ENCODE data around the gene GPR78. TPM values are rescaled to one million over a fixed set of nuclear protein-coding genes. Genes with fewer than 3 reads are reported as not detected.

Gene GPR78
- polyA plus RNA-seq, 3 donors = not detected

GRCh38 chr4:8540991-8541390, 39.2 kb upstream of the GPR78 start:
- Histone ChIP-seq H3K9ac (ENCODE audit: insufficient read depth, low read length, poor library complexity, severe bottlenecking) (no peak overlapping the region), H3K4me3 (replicated peaks in 1 of 3; ENCODE audit: low read depth in 2 of 3, low read length in 3 of 3) (no peak overlapping the region), H3K79me2 (ENCODE audit: insufficient read depth, low read length) (no peaks in the 10 kb centered on the region), H3K4me1 (ENCODE audit: control insufficient read depth in 1 of 2, insufficient read depth in 2 of 2, low read length in 2 of 2) (peaks cover 2 to 7% of the 10 kb centered on the region in 2 donors), H3K9me3 (replicated peaks in 1 of 2; ENCODE audit: control insufficient read depth in 1 of 2, insufficient read depth in 1 of 2, low read length in 2 of 2) (peaks cover 0 to 6% of the 10 kb centered on the region in 2 donors), H4K20me1 (ENCODE audit: insufficient read depth, low read length) (no peaks in the 10 kb centered on the region), H2AFZ (ENCODE audit: insufficient read depth, low read depth, low read length, poor library complexity, severe bottlenecking) (no peak overlapping the region), H3K36me3 (replicated peaks in 1 of 2; ENCODE audit: control insufficient read depth in 1 of 2, insufficient read depth in 2 of 2, low read length in 2 of 2) (no peaks in the 10 kb centered on the region), H3K4me2 (replicated peaks; ENCODE audit: extremely low read depth, low read length, poor library complexity, severe bottlenecking) (no peak overlapping the region), H3K27ac (ENCODE audit: low read depth in 1 of 2, low read length in 2 of 2) (no peak overlapping the region), H3K27me3 (ENCODE audit: control insufficient read depth in 2 of 2, insufficient read depth in 2 of 2, low read length in 2 of 2) (no peaks in the 10 kb centered on the region)
- no peak overlapping the region for H3K27ac Mint-ChIP-seq
- H3K27me3 Mint-ChIP-seq (ENCODE audit: low read depth in 3 of 3) = peaks cover 2 to 7% (median 3%) of the 10 kb centered on the region in 3 donors
- no peak overlapping the region for H3K4me3 Mint-ChIP-seq
- DNase-seq = no peak
- no peaks in the 10 kb centered on the region for H3K36me3 Mint-ChIP-seq
- TF ChIP-seq, protein P1, sequence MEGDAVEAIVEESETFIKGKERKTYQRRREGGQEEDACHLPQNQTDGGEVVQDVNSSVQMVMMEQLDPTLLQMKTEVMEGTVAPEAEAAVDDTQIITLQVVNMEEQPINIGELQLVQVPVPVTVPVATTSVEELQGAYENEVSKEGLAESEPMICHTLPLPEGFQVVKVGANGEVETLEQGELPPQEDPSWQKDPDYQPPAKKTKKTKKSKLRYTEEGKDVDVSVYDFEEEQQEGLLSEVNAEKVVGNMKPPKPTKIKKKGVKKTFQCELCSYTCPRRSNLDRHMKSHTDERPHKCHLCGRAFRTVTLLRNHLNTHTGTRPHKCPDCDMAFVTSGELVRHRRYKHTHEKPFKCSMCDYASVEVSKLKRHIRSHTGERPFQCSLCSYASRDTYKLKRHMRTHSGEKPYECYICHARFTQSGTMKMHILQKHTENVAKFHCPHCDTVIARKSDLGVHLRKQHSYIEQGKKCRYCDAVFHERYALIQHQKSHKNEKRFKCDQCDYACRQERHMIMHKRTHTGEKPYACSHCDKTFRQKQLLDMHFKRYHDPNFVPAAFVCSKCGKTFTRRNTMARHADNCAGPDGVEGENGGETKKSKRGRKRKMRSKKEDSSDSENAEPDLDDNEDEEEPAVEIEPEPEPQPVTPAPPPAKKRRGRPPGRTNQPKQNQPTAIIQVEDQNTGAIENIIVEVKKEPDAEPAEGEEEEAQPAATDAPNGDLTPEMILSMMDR (IDR thresholded peaks at IDR 0.05) = no peak
- peaks cover 0 to 7% (median 0%) of the 10 kb centered on the region in 7 donors for H3K9me3 Mint-ChIP-seq
- 73% methylated on average over 8 of the region's 8 CpGs for WGBS (ENCODE audit: insufficient coverage)
- peaks cover 7% of the 10 kb centered on the region for H3K4me1 Mint-ChIP-seq
- intact Hi-C loops (cut with micrococcal nuclease) = no loop called here

- Histone ChIP-seq H3K27me3 (ENCODE audit: control insufficient read depth in 2 of 2, insufficient read depth in 2 of 2, low read length in 2 of 2) (no peaks in the 10 kb centered on the region), H3K4me1 (ENCODE audit: control insufficient read depth in 1 of 2, insufficient read depth in 2 of 2, low read length in 2 of 2) (peaks cover 2 to 3% of the 10 kb centered on the region in 2 donors), H3K9ac (ENCODE audit: insufficient read depth, low read length, poor library complexity, severe bottlenecking) (no peak overlapping the region), H3K27ac (ENCODE audit: low read depth in 1 of 2, low read length in 2 of 2) (no peak overlapping the region), H4K20me1 (ENCODE audit: insufficient read depth, low read length) (no peaks in the 10 kb centered on the region), H3K4me2 (replicated peaks; ENCODE audit: extremely low read depth, low read length, poor library complexity, severe bottlenecking) (no peak overlapping the region), H3K79me2 (ENCODE audit: insufficient read depth, low read length) (no peaks in the 10 kb centered on the region), H3K9me3 (replicated peaks in 1 of 2; ENCODE audit: control insufficient read depth in 1 of 2, insufficient read depth in 1 of 2, low read length in 2 of 2) (peaks cover 0 to 6% of the 10 kb centered on the region in 2 donors), H2AFZ (ENCODE audit: insufficient read depth, low read depth, low read length, poor library complexity, severe bottlenecking) (no peak overlapping the region), H3K4me3 (replicated peaks in 1 of 3; ENCODE audit: low read depth in 2 of 3, low read length in 3 of 3) (no peak overlapping the region), H3K36me3 (replicated peaks in 1 of 2; ENCODE audit: control insufficient read depth in 1 of 2, insufficient read depth in 2 of 2, low read length in 2 of 2) (no peaks in the 10 kb centered on the region)
- no peak overlapping the region for H3K27ac Mint-ChIP-seq
- H3K27me3 Mint-ChIP-seq (ENCODE audit: low read depth in 3 of 3) = peaks cover 2 to 7% (median 3%) of the 10 kb centered on the region in 3 donors
- H3K4me3 Mint-ChIP-seq = no peak overlapping the region
- H3K36me3 Mint-ChIP-seq = no peaks in the 10 kb centered on the region
- no peak for DNase-seq
- 89% methylated on average over 17 of the region's 17 CpGs for WGBS (ENCODE audit: insufficient coverage)
- H3K4me1 Mint-ChIP-seq = peaks cover 3% of the 10 kb centered on the region
- intact Hi-C loops (cut with micrococcal nuclease) = no loop called here
- peaks cover 0 to 7% (median 0%) of the 10 kb centered on the region in 7 donors for H3K9me3 Mint-ChIP-seq
- TF ChIP-seq, protein P1 (IDR thresholded peaks at IDR 0.05) = no peak
Observed at GRCh38 chr4:8541981-8542715, 38.0 kb upstream of the GPR78 start.
